Measurements from ENCODE around the gene USP34. TPM values are rescaled to one million over a fixed set of nuclear protein-coding genes. Genes with fewer than 3 reads are reported as not detected.
"Not testable (repeated sequence)": the region's sequence is repeated elsewhere in the genome, so short reads cannot be mapped to it uniquely, and the experiment has no call there.

The USP34 gene
- total RNA-seq, 1 experiment from 2014 or later: 91.4 TPM

- DNase-seq (ENCODE audit: low read depth, low spot score) (no peak), ATAC-seq (no peak)
- no peaks in the 10 kb centered on the region for H3K4me1 ChIP-seq (ENCODE audit: control insufficient read depth, insufficient read depth, low read length)
- H3K4me3 ChIP-seq (ENCODE audit: low read depth in 2 of 2, low read length in 2 of 2): no peak overlapping the region
- intact Hi-C loops (cut with micrococcal nuclease; ENCODE audit: unreplicated experiment) (no loop called here), in situ Hi-C loops (cut with HindIII; ENCODE audit: low pct_unique_long_range_greater_than_20kb, low sequenced_read_pairs) (no loop called here)
- no peak for TF ChIP-seq REST (IDR thresholded peaks at IDR 0.05; ENCODE audit: insufficient read depth in 1 of 2, low read depth in 2 of 2, low read length in 1 of 2)
- no peak for TF ChIP-seq CTCF (IDR thresholded peaks at IDR 0.05)
- no peak for TF ChIP-seq SIN3A (IDR thresholded peaks at IDR 0.05; ENCODE audit: borderline replicate concordance, insufficient read depth, low read depth, low read length)
- no peak for TF ChIP-seq TCF7L2 (IDR thresholded peaks at IDR 0.05; ENCODE audit: low read depth, low read length)
- TF ChIP-seq POLR2AphosphoS5 (IDR thresholded peaks at IDR 0.05; ENCODE audit: low read depth, low read length): no peak
- no TSS peak for BruUV-seq (replicated peaks)
- ChIA-PET POLR2A (no interaction called here), CTCF (no interaction called here)
- H3K9me3 ChIP-seq (ENCODE audit: control insufficient read depth, insufficient read depth, low read depth, low read length): no peaks in the 10 kb centered on the region
- no peaks in the 10 kb centered on the region for H3K27me3 ChIP-seq (ENCODE audit: control insufficient read depth, insufficient read depth, low read length)
- no peak overlapping the region for H3K27ac ChIP-seq (ENCODE audit: low read length)
- H3K36me3 ChIP-seq (ENCODE audit: control insufficient read depth, insufficient read depth, low read length): no peaks in the 10 kb centered on the region
These were observed 319.5 kb downstream of the USP34 start for GRCh38 chr2:61151436-61151835.

GRCh38 chr2:61149074-61149473 is 321.8 kb downstream of the USP34 start:
- CTCF ChIA-PET: no interaction called here
- DNase-seq (ENCODE audit: low read depth, low spot score) (no peak), ATAC-seq (no peak)
- Histone ChIP-seq H3K36me3 (ENCODE audit: control insufficient read depth, insufficient read depth, low read length) (no peaks in the 10 kb centered on the region), H3K9me3 (ENCODE audit: control insufficient read depth, insufficient read depth, low read depth, low read length) (no peaks in the 10 kb centered on the region), H3K4me1 (ENCODE audit: control insufficient read depth, insufficient read depth, low read length) (no peaks in the 10 kb centered on the region), H3K27ac (ENCODE audit: low read length) (no peak overlapping the region), H3K4me3 (ENCODE audit: low read depth in 2 of 2, low read length in 2 of 2) (no peak overlapping the region), H3K27me3 (ENCODE audit: control insufficient read depth, insufficient read depth, low read length) (no peaks in the 10 kb centered on the region)
- TF ChIP-seq CTCF (IDR thresholded peaks at IDR 0.05): no peak
- intact Hi-C loops (cut with micrococcal nuclease; ENCODE audit: unreplicated experiment): no loop called here
- POLR2A ChIA-PET: no interaction called here
- in situ Hi-C loops (cut with HindIII; ENCODE audit: low pct_unique_long_range_greater_than_20kb, low sequenced_read_pairs): no loop called here
- BruUV-seq (replicated peaks): no TSS peak

- DNase-seq (ENCODE audit: low read depth, low spot score); H3K27me3 ChIP-seq (ENCODE audit: control insufficient read depth, insufficient read depth, low read length); CTCF ChIA-PET; H3K9me3 ChIP-seq (ENCODE audit: control insufficient read depth, insufficient read depth, low read depth, low read length); POLR2A ChIA-PET; in situ Hi-C loops (cut with HindIII; ENCODE audit: low pct_unique_long_range_greater_than_20kb, low sequenced_read_pairs); ATAC-seq; intact Hi-C loops (cut with micrococcal nuclease; ENCODE audit: unreplicated experiment); H3K4me3 ChIP-seq (ENCODE audit: low read depth in 2 of 2, low read length in 2 of 2); H3K4me1 ChIP-seq (ENCODE audit: control insufficient read depth, insufficient read depth, low read length); H3K27ac ChIP-seq (ENCODE audit: low read length); H3K36me3 ChIP-seq (ENCODE audit: control insufficient read depth, insufficient read depth, low read length); BruUV-seq (replicated peaks): not testable (repeated sequence)
These were observed 322.8 kb downstream of the USP34 start for GRCh38 chr2:61148091-61148490.
